BE2C (cell line): ENCODE results near the gene DIAPH3.

Experiments
- DNase-seq: peaks from one replicate; pipeline ENCODE4 v3.0.0-alpha.2; 2020
- H3K27me3 ChIP-seq: fragments of 250-450 bp; sonication (Bioruptor Pico); 2 replicates; pipeline ENCODE4 v1.5.1; 2020; ENCODE audit warnings: mild to moderate bottlenecking
- H3K36me3 ChIP-seq: fragments of 250-450 bp; sonication (Bioruptor Pico); 2 replicates; pipeline ENCODE4 v1.5.1; 2020; ENCODE audit warnings: mild to moderate bottlenecking
- H3K4me1 ChIP-seq: fragments of 250-450 bp; sonication (Bioruptor Pico); 2 replicates; pipeline ENCODE4 v1.5.1; 2020
- H3K4me3 ChIP-seq: 2 replicates; pipeline ENCODE4 v1.5.1; 2011; ENCODE audit warnings: low read depth, low read length
- H3K9me3 ChIP-seq: fragments of 250-450 bp; sonication (Bioruptor Pico); 2 replicates; pipeline ENCODE4 v1.5.1; 2020
- TF ChIP-seq, protein P1 (sequence below): IDR thresholded peaks from 2 replicates; pipeline ENCODE4 v1.5.1; 2012; ENCODE audit warnings: mild to moderate bottlenecking, low read depth, low read length

DIAPH3 gene

DNA sequence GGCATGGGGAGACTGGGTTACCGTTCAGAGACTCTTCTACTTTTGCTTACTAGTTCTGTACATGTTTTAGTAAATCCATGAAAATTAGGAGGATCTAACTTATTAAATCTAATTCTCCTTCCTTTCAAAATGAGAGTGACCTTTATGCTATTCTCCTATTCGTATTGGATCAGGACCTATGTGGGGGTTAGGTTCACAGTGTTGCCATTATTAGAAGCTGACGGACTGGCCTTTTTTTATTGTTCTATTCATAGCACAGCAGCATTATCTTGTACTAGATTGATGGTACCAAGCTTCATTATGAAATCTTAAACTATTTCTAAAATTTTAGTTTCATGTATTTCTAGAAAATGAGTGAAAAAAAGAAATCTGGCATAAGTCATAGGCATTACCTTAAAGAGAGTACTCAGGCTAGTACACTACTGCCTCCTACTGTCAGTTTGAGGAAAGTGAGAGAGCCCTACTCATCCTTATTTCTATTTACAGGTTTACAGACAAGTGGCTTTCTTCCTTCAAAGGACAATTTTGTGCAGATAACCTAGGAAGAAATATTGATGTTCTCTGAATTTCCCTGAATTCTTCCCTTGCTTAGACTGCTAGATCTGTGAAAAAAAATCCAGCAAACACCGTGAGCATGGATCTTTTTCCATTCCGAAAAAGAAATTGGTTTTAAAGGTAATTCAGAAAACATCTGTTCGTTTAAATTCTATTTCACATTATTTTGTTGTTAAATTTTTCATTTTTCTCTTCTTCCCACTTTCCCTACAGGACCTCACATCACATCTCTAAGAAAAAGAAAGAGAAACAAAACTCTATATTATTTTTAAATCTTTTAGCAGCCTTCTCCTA, 485.5 kb downstream of the DIAPH3 start:
- H3K9me3 ChIP-seq, result no peaks in the 10 kb centered on the region
- no peaks in the 10 kb centered on the region for H3K27me3 ChIP-seq
- peak; percentile 33 for DNase-seq
- no peak overlapping the region for H3K4me3 ChIP-seq
- TF ChIP-seq, protein P1, sequence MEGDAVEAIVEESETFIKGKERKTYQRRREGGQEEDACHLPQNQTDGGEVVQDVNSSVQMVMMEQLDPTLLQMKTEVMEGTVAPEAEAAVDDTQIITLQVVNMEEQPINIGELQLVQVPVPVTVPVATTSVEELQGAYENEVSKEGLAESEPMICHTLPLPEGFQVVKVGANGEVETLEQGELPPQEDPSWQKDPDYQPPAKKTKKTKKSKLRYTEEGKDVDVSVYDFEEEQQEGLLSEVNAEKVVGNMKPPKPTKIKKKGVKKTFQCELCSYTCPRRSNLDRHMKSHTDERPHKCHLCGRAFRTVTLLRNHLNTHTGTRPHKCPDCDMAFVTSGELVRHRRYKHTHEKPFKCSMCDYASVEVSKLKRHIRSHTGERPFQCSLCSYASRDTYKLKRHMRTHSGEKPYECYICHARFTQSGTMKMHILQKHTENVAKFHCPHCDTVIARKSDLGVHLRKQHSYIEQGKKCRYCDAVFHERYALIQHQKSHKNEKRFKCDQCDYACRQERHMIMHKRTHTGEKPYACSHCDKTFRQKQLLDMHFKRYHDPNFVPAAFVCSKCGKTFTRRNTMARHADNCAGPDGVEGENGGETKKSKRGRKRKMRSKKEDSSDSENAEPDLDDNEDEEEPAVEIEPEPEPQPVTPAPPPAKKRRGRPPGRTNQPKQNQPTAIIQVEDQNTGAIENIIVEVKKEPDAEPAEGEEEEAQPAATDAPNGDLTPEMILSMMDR, result peak; percentile 94
- no peaks in the 10 kb centered on the region for H3K36me3 ChIP-seq
- peaks cover 20% of the 10 kb centered on the region for H3K4me1 ChIP-seq

DNA sequence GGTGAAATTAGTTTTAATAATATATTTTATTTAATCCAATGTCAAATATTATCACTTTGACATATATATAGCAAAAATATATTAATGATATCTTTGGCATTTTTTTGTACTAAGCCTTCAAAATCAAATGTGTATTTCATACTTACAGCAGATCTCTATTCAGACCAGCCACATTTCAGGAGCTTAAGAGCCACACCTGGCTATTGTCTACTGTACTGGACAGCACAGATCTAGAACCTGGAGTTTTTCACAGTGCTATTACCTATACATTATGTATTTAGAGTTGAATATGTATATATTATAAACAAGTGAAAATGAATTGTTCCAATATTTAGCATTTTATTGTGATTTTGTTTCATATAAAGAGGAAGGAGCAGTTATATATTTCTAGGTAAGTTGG, 486.3 kb downstream of the DIAPH3 start:
- Histone ChIP-seq H3K4me3 (no peak overlapping the region), H3K36me3 (no peaks in the 10 kb centered on the region), H3K27me3 (no peaks in the 10 kb centered on the region), H3K4me1 (peaks cover 20% of the 10 kb centered on the region), H3K9me3 (no peaks in the 10 kb centered on the region)
- TF ChIP-seq, protein P1, result no peak
- no peak for DNase-seq

DNA sequence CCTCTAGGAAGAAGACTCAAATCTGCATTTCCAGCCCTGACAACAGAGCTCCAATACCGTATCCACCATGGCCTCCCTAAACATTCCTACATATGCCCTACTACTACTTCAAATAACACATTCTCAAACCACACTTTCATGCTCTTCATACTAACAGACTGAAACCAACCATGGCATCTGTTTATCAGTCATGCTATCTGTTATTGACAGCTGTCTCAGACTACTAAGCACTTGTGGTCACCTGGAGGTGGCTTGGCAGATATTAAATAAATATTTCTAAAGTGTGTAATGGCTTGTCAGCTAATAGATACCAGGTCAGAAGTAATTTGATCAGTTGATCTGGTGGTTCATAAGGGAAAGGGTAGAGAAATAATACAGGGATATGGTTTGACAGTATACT, 489.1 kb downstream of the DIAPH3 start:
- H3K36me3 ChIP-seq, result no peaks in the 10 kb centered on the region

DNA sequence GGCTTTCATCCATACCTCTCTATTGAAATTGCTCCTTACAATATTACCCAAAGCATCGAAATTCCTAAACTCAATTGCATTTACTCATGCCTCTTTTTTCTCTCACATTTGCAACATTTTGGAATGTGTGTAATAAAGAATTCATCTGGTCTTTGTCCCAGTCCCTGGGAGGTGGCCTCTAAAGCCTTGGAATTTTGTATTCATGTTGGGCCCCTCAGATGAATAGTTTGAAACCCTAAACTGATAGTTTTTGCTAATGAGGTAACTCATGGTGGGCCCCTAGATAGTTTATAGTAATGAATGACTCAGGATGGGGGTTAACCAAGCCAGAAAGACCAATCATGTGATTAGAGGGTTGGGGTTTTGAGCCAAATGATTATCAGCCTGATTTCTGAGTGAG, 490.4 kb downstream of the DIAPH3 start:
- Histone ChIP-seq H3K4me1 (peaks cover 8% of the 10 kb centered on the region), H3K4me3 (no peak overlapping the region), H3K36me3 (no peaks in the 10 kb centered on the region), H3K9me3 (no peaks in the 10 kb centered on the region), H3K27me3 (no peaks in the 10 kb centered on the region)
- DNase-seq, result no peak
- TF ChIP-seq, protein P1, result no peak

More for the DNA sequence above, 489.1 kb downstream of the DIAPH3 start:
- H3K4me3 ChIP-seq, result no peak overlapping the region
- H3K4me1 ChIP-seq, result peaks cover 18% of the 10 kb centered on the region
- TF ChIP-seq, protein P1, result no peak
- H3K27me3 ChIP-seq, result no peaks in the 10 kb centered on the region
- no peaks in the 10 kb centered on the region for H3K9me3 ChIP-seq
- no peak for DNase-seq

DNA sequence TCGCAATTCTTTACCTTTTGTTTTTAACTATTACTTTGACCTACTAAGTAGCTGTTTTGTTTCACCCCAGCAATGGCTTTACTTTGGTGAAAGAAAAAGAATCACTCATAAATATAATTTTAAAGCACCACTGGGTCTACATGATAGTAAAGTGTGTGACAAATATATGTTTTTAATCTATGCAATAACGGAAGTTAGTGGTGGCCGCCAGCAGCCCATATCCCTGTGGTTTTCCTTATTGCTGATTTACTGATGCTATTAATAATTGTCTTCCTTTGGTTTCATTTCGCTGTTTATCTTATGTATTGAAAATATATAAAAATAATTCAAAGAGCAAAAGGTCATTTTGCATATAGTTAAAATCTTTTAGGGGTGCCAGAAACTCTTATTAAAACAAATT, 491.3 kb downstream of the DIAPH3 start:
- Histone ChIP-seq H3K4me3 (no peak overlapping the region), H3K4me1 (peaks cover 5% of the 10 kb centered on the region), H3K9me3 (no peaks in the 10 kb centered on the region), H3K27me3 (no peaks in the 10 kb centered on the region), H3K36me3 (no peaks in the 10 kb centered on the region)
- TF ChIP-seq, protein P1, result no peak
- no peak for DNase-seq

DNA sequence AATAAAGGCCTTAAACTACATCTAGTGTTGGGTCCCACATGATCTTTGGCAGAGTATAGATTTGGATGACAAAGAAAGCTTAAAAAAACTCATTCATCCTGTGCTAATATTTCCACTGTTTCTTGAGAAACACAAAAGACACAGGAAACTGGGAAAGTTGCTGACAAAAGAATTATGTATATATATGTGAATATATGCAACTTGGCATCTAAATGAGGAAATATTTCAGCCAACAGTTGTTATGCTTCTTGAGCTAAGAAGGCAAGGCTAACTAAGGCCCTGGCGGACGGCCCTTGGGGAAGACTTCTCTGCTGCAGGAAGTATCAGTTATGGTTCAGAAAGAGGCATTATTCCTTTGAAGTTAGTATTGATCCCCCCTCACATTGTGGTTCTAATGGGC, 491.8 kb downstream of the DIAPH3 start:
- TF ChIP-seq, protein P1, result no peak
- H3K9me3 ChIP-seq, result no peaks in the 10 kb centered on the region
- no peaks in the 10 kb centered on the region for H3K36me3 ChIP-seq
- H3K27me3 ChIP-seq, result no peaks in the 10 kb centered on the region
- peaks cover 5% of the 10 kb centered on the region for H3K4me1 ChIP-seq
- H3K4me3 ChIP-seq, result no peak overlapping the region
- no peak for DNase-seq
